ENCODE measurements around the gene XKR7.

XKR7 gene

GRCh38 chr20:32050851-32051556, 83.1 kb downstream of the XKR7 start:
- DNase-seq = no peak

- no peak for DNase-seq
Measured at GRCh38 chr20:32051720-32052089, 83.8 kb downstream of the XKR7 start.

GRCh38 chr20:32052090-32052777, 84.3 kb downstream of the XKR7 start, which contains the start of gene HCK:
TSS of gene HCK (plus strand) at chr20:32052242.
- DNase-seq = no peak

- no peak for DNase-seq
Measured at GRCh38 chr20:32052778-32053362, 84.9 kb downstream of the XKR7 start.
